Endothelial cell of umbilical vein (primary cell): ENCODE data around the gene IRF9. TPM values are rescaled to one million over a fixed set of nuclear protein-coding genes. Genes with fewer than 3 reads are reported as not detected.

Source experiments
- BruUV-seq: library from RNA; stranded (reverse); fragments of 400-500 nt; replicated peaks from 2 replicates; lab custom pipeline; 2021; lab: Mats Ljungman, UMichigan
- CTCF ChIA-PET: fragments of 300-600, 350-600 bp; sonication (Branson Sonifier 250); formaldehyde crosslinking; loops from one replicate; lab custom pipeline; 2021; ENCODE audit warnings: antibody characterized with exemption, inconsistent platforms; lab: Charles Lee
- POLR2A ChIA-PET: fragments of 300-600, 350-600 bp; sonication (Branson Sonifier 250); formaldehyde crosslinking; loops from one replicate; lab custom pipeline; 2021; ENCODE audit warnings: antibody characterized with exemption, inconsistent platforms; lab: Charles Lee
- DNase-seq: peaks from one replicate; pipeline ENCODE4 v3.0.0-alpha.2; 2011; ENCODE audit warnings: low read depth, low spot score
- FAIRE-seq: peaks from 2 replicates; lab custom pipeline; 2011; peaks lifted over from hg19 to GRCh38; lab: Jason Lieb, UNC
- H2AFZ ChIP-seq: 2 replicates; pipeline ENCODE4 v1.6.0; 2012; ENCODE audit warnings: low read depth, low read length, control low read depth, inconsistent platforms
- H3K27ac ChIP-seq: 2 replicates; pipeline ENCODE4 v1.5.1; 2011; ENCODE audit warnings: low read depth, mild to moderate bottlenecking, control low read depth, low read length, moderate library complexity; ENCODE audit not compliant: insufficient read depth
- H3K27me3 ChIP-seq, 2 experiments: 2 replicates each; pipeline versions ENCODE4 v1.6.0 to v1.6.1; 2011; ENCODE audit warnings: low read length in 2 of 2, mixed read lengths in 1 of 2; ENCODE audit not compliant: control insufficient read depth in 2 of 2, insufficient read depth in 2 of 2
- H3K36me3 ChIP-seq, 2 experiments: 2 replicates in 1 of 2; 3 replicates in 1 of 2; pipeline ENCODE4 v1.5.1; 2011; ENCODE audit warnings: low read length in 2 of 2, mild to moderate bottlenecking in 1 of 2, moderate library complexity in 1 of 2; ENCODE audit not compliant: control insufficient read depth in 2 of 2, insufficient read depth in 2 of 2; ENCODE audit errors: extremely low read depth in 1 of 2
- H3K4me1 ChIP-seq: 3 replicates; pipeline ENCODE4 v1.5.1; 2011; ENCODE audit warnings: mild to moderate bottlenecking, low read length; ENCODE audit not compliant: control insufficient read depth, insufficient read depth; ENCODE audit errors: extremely low read depth
- H3K4me2 ChIP-seq: 2 replicates; pipeline ENCODE4 v1.6.1; 2011; ENCODE audit warnings: low read length, control low read depth, mixed read lengths; ENCODE audit not compliant: insufficient read depth
- H3K4me3 ChIP-seq, 3 experiments: fragments of 200-600 bp in 1 of 3; sonication (generic), shearing (Covaris generic) in 1 of 3; replicated peaks in 1 of 3; 2 replicates each; pipeline ENCODE4 v1.5.1; 2011 to 2016; ENCODE audit warnings: control low read depth in 3 of 3, low read length in 3 of 3, mild to moderate bottlenecking in 2 of 3, inconsistent platforms in 1 of 3, low read depth in 1 of 3, moderate library complexity in 1 of 3; ENCODE audit not compliant: insufficient read depth in 1 of 3
- H3K79me2 ChIP-seq: 2 replicates; pipeline ENCODE4 v1.6.0; 2012; ENCODE audit warnings: low read length, inconsistent platforms; ENCODE audit not compliant: control insufficient read depth, insufficient read depth
- H3K9ac ChIP-seq: replicated peaks from 2 replicates; pipeline ENCODE3; 2011; ENCODE audit warnings: low read length, control low read depth; ENCODE audit not compliant: insufficient read depth; ENCODE audit errors: extremely low read depth
- H3K9me1 ChIP-seq: replicated peaks from 3 replicates; pipeline ENCODE4 v1.6.0; 2011; ENCODE audit warnings: mild to moderate bottlenecking, low read length; ENCODE audit not compliant: control insufficient read depth, insufficient read depth; ENCODE audit errors: extremely low read depth
- H3K9me3 ChIP-seq: replicated peaks from 2 replicates; pipeline ENCODE4 v1.5.1; 2012; ENCODE audit warnings: low read length, inconsistent platforms; ENCODE audit not compliant: control insufficient read depth, insufficient read depth
- H4K20me1 ChIP-seq: replicated peaks from 2 replicates; pipeline ENCODE3; 2011; ENCODE audit warnings: mild to moderate bottlenecking, low read length; ENCODE audit not compliant: control insufficient read depth, insufficient read depth; ENCODE audit errors: extremely low read depth
- CTCF ChIP-seq, 2 donors: IDR thresholded peaks; 1 replicate in 1 of 2; 2 replicates in 1 of 2; pipeline ENCODE4 v1.5.1; 2011; ENCODE audit warnings: low read length in 2 of 2, mild to moderate bottlenecking in 2 of 2, moderate library complexity in 2 of 2, control low read depth in 1 of 2, inconsistent platforms in 1 of 2, low read depth in 1 of 2; ENCODE audit not compliant: insufficient read depth in 1 of 2; ENCODE audit errors: extremely low read depth in 1 of 2
- FOS ChIP-seq: IDR thresholded peaks from 2 replicates; pipeline ENCODE4 v1.6.1; 2011; ENCODE audit warnings: mild to moderate bottlenecking, low read length, moderate library complexity, borderline replicate concordance; ENCODE audit not compliant: insufficient read depth
- GATA2 ChIP-seq: IDR thresholded peaks from 2 replicates; pipeline ENCODE4 v1.7.0; 2011; ENCODE audit warnings: low read depth, mild to moderate bottlenecking, moderate library complexity, mixed read lengths, low read length; ENCODE audit not compliant: insufficient read length, insufficient read depth
- JUN ChIP-seq: IDR thresholded peaks from 2 replicates; pipeline ENCODE4 v1.6.1; 2011; ENCODE audit warnings: borderline replicate concordance, low read depth; ENCODE audit not compliant: insufficient read length, insufficient read depth
- MAX ChIP-seq: IDR thresholded peaks from 2 replicates; pipeline ENCODE4 v1.6.1; 2011; ENCODE audit not compliant: insufficient read depth, insufficient read length
- MYC ChIP-seq: IDR thresholded peaks from one replicate; pipeline ENCODE4 v1.6.1; 2011; ENCODE audit warnings: mild to moderate bottlenecking, low read depth, low read length
- POLR2A ChIP-seq: IDR thresholded peaks from 2 replicates; pipeline ENCODE4 v1.6.1; 2012; ENCODE audit warnings: low read depth, mild to moderate bottlenecking, control low read depth, low read length
- POLR2AphosphoS5 ChIP-seq: IDR thresholded peaks from 2 replicates; pipeline ENCODE4 v1.6.1; 2012; ENCODE audit warnings: low read depth, mild to moderate bottlenecking, control low read depth, low read length, moderate library complexity; ENCODE audit not compliant: insufficient read depth
- dilution Hi-C: fragments of 300-500 bp; cut with MboI; formaldehyde crosslinking; loops from one replicate; pipeline ENCODE4 v1.15.0; 2019; ENCODE audit warnings: low sequenced_read_pairs; ENCODE audit not compliant: extremely low pct_ligation_motif_present
- intact Hi-C: fragments of 100-400 bp; cut with micrococcal nuclease; formaldehyde crosslinking; loops from one replicate; pipeline ENCODE4 v1.10.0; 2022
- polyA plus RNA-seq, 4 experiments: library from polyadenylated mRNA; depleted of rRNA in 3 of 4; stranded (reverse) in 3 of 4; unstranded in 1 of 4; fragments of >200 nt; gene quantifications; 2 replicates each; pipeline versions ENCODE4 v1.2.1 to v1.2.3, GENCODE V29; 2011 to 2012; ENCODE audit warnings: missing spikeins in 1 of 4
- total RNA-seq: library from RNA; stranded (reverse); gene quantifications from 2 replicates; pipeline ENCODE4 v1.2.3, GENCODE V29; 2021

The IRF9 gene
- total and polyA plus RNA-seq, 2 donors (not counting 3 experiments of a cell fraction or from before 2014, with no cell fraction given), result 44.6 to 46.1 TPM

DNA sequence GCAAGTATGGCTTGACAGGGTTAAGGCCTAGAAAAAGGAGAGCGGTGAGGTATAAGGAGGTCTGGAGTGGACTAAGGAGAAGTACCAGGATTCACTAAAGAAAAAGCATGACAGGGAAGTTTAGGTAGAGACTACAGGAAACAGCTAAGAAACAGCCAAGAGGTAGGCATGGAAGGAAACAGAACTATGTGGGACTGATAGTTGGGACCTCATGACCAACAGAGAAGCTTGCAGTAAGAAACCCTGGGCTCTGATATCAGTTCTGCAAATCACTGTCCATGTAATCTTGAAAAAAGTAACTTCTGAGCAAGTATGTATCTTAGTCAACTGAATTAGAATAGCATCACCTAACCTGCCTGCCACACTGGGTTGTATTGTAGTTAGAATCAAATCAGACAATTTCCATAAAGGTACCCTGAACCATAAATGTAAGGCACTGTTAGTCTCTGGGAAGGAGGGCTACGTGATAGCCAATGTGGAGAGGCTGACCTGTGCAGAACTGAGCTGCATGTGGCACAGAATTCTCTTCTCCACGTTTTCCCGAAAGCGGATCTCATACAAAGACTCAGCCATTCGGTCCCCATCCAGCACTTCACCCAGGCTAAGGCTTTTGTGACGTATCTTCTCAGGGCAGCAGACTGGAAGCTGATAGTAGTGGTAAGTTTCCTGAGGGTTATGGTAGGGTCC lies 33.3 kb downstream of the IRF9 start:
- Histone ChIP-seq H3K4me3 (peak overlapping the region in 2 of 3 experiments; percentile 69 to 82), H3K36me3 (peaks cover 5 to 18% of the 10 kb centered on the region in 2 experiments), H3K9me1 (no peaks in the 10 kb centered on the region), H2AFZ (no peak overlapping the region), H3K9ac (peak overlapping the region; percentile 94), H3K27me3 (no peaks in the 10 kb centered on the region), H3K4me1 (peaks cover 16% of the 10 kb centered on the region), H4K20me1 (no peaks in the 10 kb centered on the region), H3K9me3 (no peaks in the 10 kb centered on the region), H3K27ac (no peak overlapping the region), H3K79me2 (peaks cover 35% of the 10 kb centered on the region), H3K4me2 (peak overlapping the region; percentile 90)
- CTCF ChIA-PET, result interaction anchor here (0.5 to 3.9 kb wide), 2 partner anchors 27 to 103 kb away, joined by 3 to 19 read pairs; no protein-coding TSS in a partner anchor
- DNase-seq, result no peak
- TF ChIP-seq FOS (no peak), GATA2 (no peak), JUN (no peak), POLR2A (no peak), CTCF (IDR thresholded peaks at IDR 0.05; ENCODE audit: extremely low read depth in 1 of 2, insufficient read depth in 1 of 2, low read depth in 1 of 2, low read length in 2 of 2) (no peak), MYC (no peak), POLR2AphosphoS5 (no peak), MAX (no peak)
- POLR2A ChIA-PET, result no interaction called here
- peak; percentile 40 for FAIRE-seq
- TSS peak; percentile 38 for BruUV-seq
- dilution Hi-C loops, result no loop called here
- intact Hi-C loops, result loop anchor here (2.0 kb wide), 1 partner anchor 38 kb away; the partner anchor contains the start of genes GMPR2 and NEDD8
